OCI-LY1 (cell line): Measurements from ENCODE around the gene SMIM14.

Experiments
- CTCF ChIP-seq: fragments of 200-600 bp; sonication (generic), shearing (Covaris generic); IDR thresholded peaks from 2 replicates; pipeline ENCODE4 v1.5.1; 2017; ENCODE audit warnings: mild to moderate bottlenecking, antibody characterized with exemption, low read length, moderate library complexity, mixed read lengths
- EZH2 ChIP-seq: fragments of 200-600 bp; sonication (generic), shearing (Covaris generic); IDR thresholded peaks from 2 replicates; pipeline ENCODE4 v1.8.0; 2017; ENCODE audit warnings: borderline replicate concordance, mixed run types, mild to moderate bottlenecking, antibody characterized with exemption, low read length, moderate library complexity, mixed read lengths

- TF ChIP-seq EZH2 (no peak), CTCF (no peak)
Observed at GRCh38 chr4:39502019-39502663, 136.5 kb downstream of the SMIM14 start.
